T-cell (primary cell): ENCODE results near the gene CNTNAP2. TPM values are rescaled to one million over a fixed set of nuclear protein-coding genes. Genes with fewer than 3 reads are reported as not detected.

Experiments used
- ATAC-seq, 4 experiments: fragments of 200-7000 bp in 3 of 4; fragments of 150-1000 bp in 1 of 4; cut with Tn5 transposase; replicated peaks in 1 of 4; 1 replicate in 3 of 4; 2 replicates in 1 of 4; pipeline ENCODE4 v1.10.0; 2021; ENCODE audit warnings: moderate library complexity in 3 of 4, mild to moderate bottlenecking in 2 of 4, moderate number of reproducible peaks in 1 of 4
- CTCF ChIA-PET, 2 donors: fragments of 300-600 bp; sonication (Branson Sonifier 250); formaldehyde crosslinking; loops; one replicate each; lab custom pipeline; 2022; ENCODE audit warnings: antibody characterized with exemption in 2 of 2; lab: Charles Lee
- POLR2A ChIA-PET, 2 donors: fragments of 300-600 bp; sonication (Branson Sonifier 250); formaldehyde crosslinking; loops; one replicate each; lab custom pipeline; 2022; ENCODE audit warnings: antibody characterized with exemption in 2 of 2; lab: Charles Lee
- DNase-seq, 35 experiments: peaks; one replicate each; pipeline versions ENCODE4 v3.0.0 to v3.0.0-alpha.2; 2013 to 2023
- H3K27ac ChIP-seq: one replicate; pipeline ENCODE4 v1.5.1; 2013; ENCODE audit warnings: low read length
- H3K27me3 ChIP-seq, 2 experiments: replicated peaks in 1 of 2; 1 replicate in 1 of 2; 2 replicates in 1 of 2; pipeline versions ENCODE4 v1.6.1 to v1.7.0; 2013; ENCODE audit warnings: low read length in 1 of 2, mixed read lengths in 1 of 2; ENCODE audit not compliant: control insufficient read depth in 2 of 2, insufficient read depth in 2 of 2; ENCODE audit errors: extremely low read depth in 1 of 2
- H3K36me3 ChIP-seq, 2 donors: 1 replicate in 1 of 2; 2 replicates in 1 of 2; pipeline versions ENCODE4 v1.6.1 to v1.7.0; 2013; ENCODE audit warnings: low read length in 1 of 2; ENCODE audit not compliant: control insufficient read depth in 2 of 2, insufficient read depth in 1 of 2; ENCODE audit errors: extremely low read depth in 1 of 2
- H3K4me1 ChIP-seq, 2 experiments: 1 replicate in 1 of 2; 2 replicates in 1 of 2; pipeline versions ENCODE4 v1.6.1 to v1.7.0; 2013; ENCODE audit warnings: low read length in 2 of 2, mixed read lengths in 1 of 2; ENCODE audit not compliant: insufficient read depth in 2 of 2, control insufficient read depth in 1 of 2; ENCODE audit errors: extremely low read depth in 1 of 2
- H3K4me3 ChIP-seq, 2 donors: 1 replicate in 1 of 2; 2 replicates in 1 of 2; pipeline versions ENCODE4 v1.5.1 to v1.7.0; 2013; ENCODE audit warnings: mild to moderate bottlenecking in 2 of 2, low read length in 1 of 2, moderate library complexity in 1 of 2; ENCODE audit not compliant: control insufficient read depth in 1 of 2; ENCODE audit errors: extremely low read depth in 1 of 2
- H3K9me3 ChIP-seq: 2 replicates; pipeline ENCODE4 v1.7.0; 2013
- H3K27ac Mint-ChIP-seq, 2 donors: one replicate each; pipeline ENCODE4 v1.8.0; 2020 to 2021; ENCODE audit warnings: mild to moderate bottlenecking in 2 of 2, mixed read lengths in 2 of 2
- H3K27me3 Mint-ChIP-seq, 2 donors: one replicate each; pipeline ENCODE4 v1.8.0; 2021 to 2022; ENCODE audit warnings: mixed read lengths in 2 of 2
- H3K36me3 Mint-ChIP-seq: one replicate; pipeline ENCODE4 v1.8.0; 2021; ENCODE audit warnings: mixed read lengths
- H3K4me1 Mint-ChIP-seq, 3 donors: one replicate each; pipeline ENCODE4 v1.8.0; 2020 to 2022; ENCODE audit warnings: mixed read lengths in 3 of 3, mild to moderate bottlenecking in 1 of 3
- H3K4me3 Mint-ChIP-seq, 3 donors: one replicate each; pipeline ENCODE4 v1.8.0; 2020 to 2022; ENCODE audit warnings: mild to moderate bottlenecking in 3 of 3, mixed read lengths in 3 of 3, moderate library complexity in 3 of 3
- H3K9me3 Mint-ChIP-seq, 3 donors: one replicate each; pipeline ENCODE4 v1.8.0; 2020 to 2022; ENCODE audit warnings: mixed read lengths in 3 of 3
- WGBS: methylation state at CpG from one replicate; pipeline ENCODE4 v1.1.5; 2013; ENCODE audit warnings: missing lambda C conversion rate; ENCODE audit not compliant: insufficient coverage; 5-methylcytosine and 5-hydroxymethylcytosine counted together
- total RNA-seq, 35 experiments: library from RNA in 6 of 35; stranded (reverse) in 6 of 35; fragments of 120-200 nt in 1 of 35; gene quantifications; one replicate each; pipeline versions ENCODE4 v1.2.1 to v1.2.4 and lab custom pipeline; 2013 to 2026

CNTNAP2 gene
- total RNA-seq, 5 donors from 2014 or later (not counting 1 experiment from before 2014, with no cell fraction given): 0.15 to 0.72 (median 0.21) TPM

- no peak overlapping the region for H3K27ac Mint-ChIP-seq
- no peaks in the 10 kb centered on the region for H3K9me3 ChIP-seq
- H3K4me1 ChIP-seq: no peaks in the 10 kb centered on the region
- no peaks in the 10 kb centered on the region for H3K36me3 Mint-ChIP-seq
- H3K27me3 Mint-ChIP-seq: no peaks in the 10 kb centered on the region
- ATAC-seq: no peak
- ChIA-PET CTCF (no interaction called here), POLR2A (no interaction called here)
- no peaks in the 10 kb centered on the region for H3K36me3 ChIP-seq
- H3K4me3 ChIP-seq: no peak overlapping the region
- no peak for DNase-seq
- peaks cover 3 to 12% (median 7%) of the 10 kb centered on the region in 3 donors for H3K9me3 Mint-ChIP-seq
- no peak overlapping the region for H3K27ac ChIP-seq
- H3K4me3 Mint-ChIP-seq: no peak overlapping the region
- no peaks in the 10 kb centered on the region for H3K27me3 ChIP-seq
- no peaks in the 10 kb centered on the region for H3K4me1 Mint-ChIP-seq
Observed at GRCh38 chr7:147813316-147813715, 1696.7 kb downstream of the CNTNAP2 start.

GRCh38 chr7:147818317-147818716 lies 1701.7 kb downstream of the CNTNAP2 start:
- Mint-ChIP-seq H3K9me3 (peaks cover 3 to 18% (median 7%) of the 10 kb centered on the region in 3 donors), H3K36me3 (no peaks in the 10 kb centered on the region), H3K4me1 (no peaks in the 10 kb centered on the region), H3K4me3 (no peak overlapping the region), H3K27ac (no peak overlapping the region), H3K27me3 (no peaks in the 10 kb centered on the region)
- DNase-seq: no peak
- WGBS: 100% methylated on average over 2 of the region's 4 CpGs
- no peak overlapping the region for H3K27ac ChIP-seq
- H3K4me1 ChIP-seq: no peaks in the 10 kb centered on the region
- H3K4me3 ChIP-seq: no peak overlapping the region
- no peak for ATAC-seq
- no peaks in the 10 kb centered on the region for H3K36me3 ChIP-seq
- H3K9me3 ChIP-seq: no peaks in the 10 kb centered on the region
- CTCF ChIA-PET: no interaction called here
- POLR2A ChIA-PET: interaction anchor here in 1 of 2 donors (0.5 kb wide), 1 partner anchor 23 kb away, joined by 3 read pairs; no protein-coding TSS in a partner anchor
- no peaks in the 10 kb centered on the region for H3K27me3 ChIP-seq

- Histone ChIP-seq H3K27ac (no peak overlapping the region), H3K4me1 (no peaks in the 10 kb centered on the region), H3K27me3 (no peaks in the 10 kb centered on the region), H3K9me3 (no peaks in the 10 kb centered on the region), H3K4me3 (no peak overlapping the region), H3K36me3 (no peaks in the 10 kb centered on the region)
- Mint-ChIP-seq H3K27me3 (no peaks in the 10 kb centered on the region), H3K9me3 (peaks cover 0 to 8% (median 0%) of the 10 kb centered on the region in 3 donors), H3K4me1 (no peaks in the 10 kb centered on the region), H3K4me3 (no peak overlapping the region), H3K36me3 (no peaks in the 10 kb centered on the region), H3K27ac (no peak overlapping the region)
- POLR2A ChIA-PET: no interaction called here
- ATAC-seq (no peak), DNase-seq (no peak)
- CTCF ChIA-PET: no interaction called here
- WGBS: 60% methylated on average over 1 of the region's 4 CpGs
Observed at GRCh38 chr7:147824671-147825070, 1708.1 kb downstream of the CNTNAP2 start.

- H3K36me3 Mint-ChIP-seq: no peaks in the 10 kb centered on the region
- ATAC-seq (no peak), DNase-seq (no peak)
- Histone ChIP-seq H3K4me3 (no peak overlapping the region), H3K36me3 (no peaks in the 10 kb centered on the region), H3K9me3 (no peaks in the 10 kb centered on the region), H3K4me1 (no peaks in the 10 kb centered on the region), H3K27ac (no peak overlapping the region), H3K27me3 (no peaks in the 10 kb centered on the region)
- ChIA-PET POLR2A (no interaction called here), CTCF (no interaction called here)
- no peaks in the 10 kb centered on the region for H3K27me3 Mint-ChIP-seq
- peaks cover 0 to 5% (median 3%) of the 10 kb centered on the region in 3 donors for H3K9me3 Mint-ChIP-seq
- H3K4me3 Mint-ChIP-seq: no peak overlapping the region
- H3K4me1 Mint-ChIP-seq: no peaks in the 10 kb centered on the region
- no CpG with 5 or more reads among the region's 2 CpGs for WGBS
- H3K27ac Mint-ChIP-seq: no peak overlapping the region
Observed at GRCh38 chr7:147829016-147829415, 1712.4 kb downstream of the CNTNAP2 start.

- no peak overlapping the region for H3K4me3 Mint-ChIP-seq
- Histone ChIP-seq H3K36me3 (no peaks in the 10 kb centered on the region), H3K27ac (no peak overlapping the region), H3K4me3 (no peak overlapping the region), H3K4me1 (no peaks in the 10 kb centered on the region), H3K9me3 (no peaks in the 10 kb centered on the region), H3K27me3 (no peaks in the 10 kb centered on the region)
- no peak overlapping the region for H3K27ac Mint-ChIP-seq
- ATAC-seq (no peak), DNase-seq (no peak)
- H3K9me3 Mint-ChIP-seq: peaks cover 8 to 27% (median 22%) of the 10 kb centered on the region in 3 donors
- ChIA-PET CTCF (no interaction called here), POLR2A (no interaction called here)
- no peaks in the 10 kb centered on the region for H3K4me1 Mint-ChIP-seq
- no peaks in the 10 kb centered on the region for H3K27me3 Mint-ChIP-seq
- WGBS: 70% methylated on average over 2 of the region's 6 CpGs
- H3K36me3 Mint-ChIP-seq: no peaks in the 10 kb centered on the region
Observed at GRCh38 chr7:147833557-147833956, 1717.0 kb downstream of the CNTNAP2 start.

- Mint-ChIP-seq H3K36me3 (no peaks in the 10 kb centered on the region), H3K9me3 (peaks cover 8 to 30% (median 22%) of the 10 kb centered on the region in 3 donors), H3K4me3 (no peak overlapping the region), H3K27ac (no peak overlapping the region), H3K4me1 (no peaks in the 10 kb centered on the region), H3K27me3 (no peaks in the 10 kb centered on the region)
- H3K27me3 ChIP-seq: no peaks in the 10 kb centered on the region
- no peak for ATAC-seq
- ChIA-PET POLR2A (no interaction called here), CTCF (no interaction called here)
- no peak overlapping the region for H3K27ac ChIP-seq
- H3K4me3 ChIP-seq: no peak overlapping the region
- no CpG with 5 or more reads among the region's 1 CpG for WGBS
- H3K9me3 ChIP-seq: no peaks in the 10 kb centered on the region
- no peaks in the 10 kb centered on the region for H3K36me3 ChIP-seq
- no peak for DNase-seq
- no peaks in the 10 kb centered on the region for H3K4me1 ChIP-seq
Observed at GRCh38 chr7:147833970-147834369, 1717.4 kb downstream of the CNTNAP2 start.

- ChIA-PET CTCF (no interaction called here), POLR2A (no interaction called here)
- peaks cover 3 to 21% (median 3%) of the 10 kb centered on the region in 3 donors for H3K9me3 Mint-ChIP-seq
- DNase-seq (no peak), ATAC-seq (no peak)
- no peak overlapping the region for H3K4me3 Mint-ChIP-seq
- Histone ChIP-seq H3K36me3 (no peaks in the 10 kb centered on the region), H3K9me3 (no peaks in the 10 kb centered on the region), H3K4me3 (no peak overlapping the region), H3K4me1 (no peaks in the 10 kb centered on the region), H3K27me3 (no peaks in the 10 kb centered on the region), H3K27ac (no peak overlapping the region)
- H3K27ac Mint-ChIP-seq: no peak overlapping the region
- no peaks in the 10 kb centered on the region for H3K36me3 Mint-ChIP-seq
- no peaks in the 10 kb centered on the region for H3K27me3 Mint-ChIP-seq
- H3K4me1 Mint-ChIP-seq: no peaks in the 10 kb centered on the region
Observed at GRCh38 chr7:147852833-147853232, 1736.2 kb downstream of the CNTNAP2 start.
